OCI-LY7 (cell line): Measurements from ENCODE around the gene ARHGAP6.

Source experiments
- CTCF ChIP-seq: fragments of 200-600 bp; sonication (generic); conservative IDR thresholded peaks from 2 replicates; pipeline ENCODE4 v1.5.1; 2014; ENCODE audit warnings: mild to moderate bottlenecking, antibody characterized with exemption, low read length, moderate library complexity, mixed read lengths
- EZH2phosphoT487 ChIP-seq: fragments of 200-600 bp; sonication (generic); IDR thresholded peaks from 2 replicates; pipeline ENCODE4 v1.6.1; 2018; ENCODE audit warnings: low read depth, borderline replicate concordance, mild to moderate bottlenecking, mixed run types, antibody characterized with exemption, low read length, moderate library complexity, mixed read lengths

- TF ChIP-seq EZH2phosphoT487, result no peak
- no peak for TF ChIP-seq CTCF
Observed at GRCh38 chrX:11130136-11130535, 535.6 kb downstream of the ARHGAP6 start.
